ENCODE results near the gene GAD2. TPM values are rescaled to one million over a fixed set of nuclear protein-coding genes. Genes with fewer than 3 reads are reported as not detected.

The GAD2 gene
- total RNA-seq, 1 experiment from 2014 or later = not detected

DNA sequence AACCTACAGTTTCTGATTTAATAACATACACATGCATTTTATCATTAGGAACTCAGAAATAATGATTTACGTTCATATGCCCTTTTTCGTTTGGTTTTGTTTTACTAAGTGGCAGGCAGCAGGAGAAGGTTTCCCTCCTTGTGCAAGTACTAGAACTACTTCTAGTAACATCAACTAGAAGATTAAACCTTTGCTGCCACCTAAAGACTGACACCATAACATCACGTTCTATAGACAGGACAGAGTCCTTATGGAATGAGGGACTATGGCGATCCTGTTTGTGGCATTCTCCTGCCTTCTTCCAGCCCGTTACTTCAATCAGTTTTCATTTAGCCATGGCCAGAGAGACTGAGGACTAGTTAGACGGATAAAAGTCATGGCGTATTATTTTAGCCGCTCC lies 53.2 kb downstream of the GAD2 start:
- in situ Hi-C loops (cut with HindIII; ENCODE audit: low pct_unique_long_range_greater_than_20kb, low sequenced_read_pairs) (no loop called here), intact Hi-C loops (cut with micrococcal nuclease; ENCODE audit: unreplicated experiment) (loop anchor here (2.0 to 5.0 kb wide), 2 partner anchors 391 to 542 kb away; no protein-coding TSS in a partner anchor)
- TF ChIP-seq TCF7L2 (IDR thresholded peaks at IDR 0.05; ENCODE audit: low read depth, low read length) (no peak), SIN3A (IDR thresholded peaks at IDR 0.05; ENCODE audit: borderline replicate concordance, insufficient read depth, low read depth, low read length) (no peak), CTCF (IDR thresholded peaks at IDR 0.05) (peak; percentile 38; the same call in 1 of the 2 replicates), POLR2AphosphoS5 (IDR thresholded peaks at IDR 0.05; ENCODE audit: low read depth, low read length) (no peak)
- TF ChIP-seq, protein P1, sequence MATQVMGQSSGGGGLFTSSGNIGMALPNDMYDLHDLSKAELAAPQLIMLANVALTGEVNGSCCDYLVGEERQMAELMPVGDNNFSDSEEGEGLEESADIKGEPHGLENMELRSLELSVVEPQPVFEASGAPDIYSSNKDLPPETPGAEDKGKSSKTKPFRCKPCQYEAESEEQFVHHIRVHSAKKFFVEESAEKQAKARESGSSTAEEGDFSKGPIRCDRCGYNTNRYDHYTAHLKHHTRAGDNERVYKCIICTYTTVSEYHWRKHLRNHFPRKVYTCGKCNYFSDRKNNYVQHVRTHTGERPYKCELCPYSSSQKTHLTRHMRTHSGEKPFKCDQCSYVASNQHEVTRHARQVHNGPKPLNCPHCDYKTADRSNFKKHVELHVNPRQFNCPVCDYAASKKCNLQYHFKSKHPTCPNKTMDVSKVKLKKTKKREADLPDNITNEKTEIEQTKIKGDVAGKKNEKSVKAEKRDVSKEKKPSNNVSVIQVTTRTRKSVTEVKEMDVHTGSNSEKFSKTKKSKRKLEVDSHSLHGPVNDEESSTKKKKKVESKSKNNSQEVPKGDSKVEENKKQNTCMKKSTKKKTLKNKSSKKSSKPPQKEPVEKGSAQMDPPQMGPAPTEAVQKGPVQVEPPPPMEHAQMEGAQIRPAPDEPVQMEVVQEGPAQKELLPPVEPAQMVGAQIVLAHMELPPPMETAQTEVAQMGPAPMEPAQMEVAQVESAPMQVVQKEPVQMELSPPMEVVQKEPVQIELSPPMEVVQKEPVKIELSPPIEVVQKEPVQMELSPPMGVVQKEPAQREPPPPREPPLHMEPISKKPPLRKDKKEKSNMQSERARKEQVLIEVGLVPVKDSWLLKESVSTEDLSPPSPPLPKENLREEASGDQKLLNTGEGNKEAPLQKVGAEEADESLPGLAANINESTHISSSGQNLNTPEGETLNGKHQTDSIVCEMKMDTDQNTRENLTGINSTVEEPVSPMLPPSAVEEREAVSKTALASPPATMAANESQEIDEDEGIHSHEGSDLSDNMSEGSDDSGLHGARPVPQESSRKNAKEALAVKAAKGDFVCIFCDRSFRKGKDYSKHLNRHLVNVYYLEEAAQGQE (IDR thresholded peaks at IDR 0.05; ENCODE audit: insufficient read depth in 1 of 2, low read depth in 2 of 2, low read length in 1 of 2) = no peak
- Histone ChIP-seq H3K4me1 (ENCODE audit: control insufficient read depth, insufficient read depth, low read length) (peaks cover 3% of the 10 kb centered on the region; the same call in 1 of the 2 replicates), H3K27me3 (ENCODE audit: control insufficient read depth, insufficient read depth, low read length) (no peaks in the 10 kb centered on the region), H3K9me3 (ENCODE audit: control insufficient read depth, insufficient read depth, low read depth, low read length) (no peaks in the 10 kb centered on the region), H3K27ac (ENCODE audit: low read length) (no peak overlapping the region), H3K4me3 (ENCODE audit: low read depth in 2 of 2, low read length in 2 of 2) (no peak overlapping the region), H3K36me3 (ENCODE audit: control insufficient read depth, insufficient read depth, low read length) (no peaks in the 10 kb centered on the region)
- ATAC-seq = peak; percentile 77
- DNase-seq (ENCODE audit: low read depth, low spot score) = peak; percentile 13
- CTCF ChIA-PET = no interaction called here
- POLR2A ChIA-PET = no interaction called here
- no TSS peak for BruUV-seq (replicated peaks)

DNA sequence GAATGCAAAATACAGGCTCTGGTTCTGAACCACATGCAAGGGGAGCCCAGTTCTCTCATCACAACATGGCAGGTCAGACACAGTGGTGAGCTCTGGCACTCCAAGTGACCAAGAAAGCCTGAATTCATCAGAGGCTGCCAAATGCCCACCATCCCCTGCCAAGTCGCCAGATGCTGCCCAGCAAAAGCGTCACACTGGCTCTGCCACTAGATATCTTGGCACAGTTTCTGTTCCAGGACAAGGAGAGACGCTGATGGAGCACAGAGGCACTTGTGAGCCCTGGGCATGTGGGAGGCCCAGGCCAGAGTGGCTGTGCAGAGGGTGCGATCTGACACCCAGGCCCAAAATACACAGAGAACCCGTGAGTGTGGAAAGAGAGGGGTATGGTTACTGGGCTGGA lies 57.8 kb downstream of the GAD2 start:
- Histone ChIP-seq H3K36me3 (ENCODE audit: control insufficient read depth, insufficient read depth, low read length) (no peaks in the 10 kb centered on the region), H3K27ac (ENCODE audit: low read length) (no peak overlapping the region), H3K9me3 (ENCODE audit: control insufficient read depth, insufficient read depth, low read depth, low read length) (no peaks in the 10 kb centered on the region), H3K4me3 (ENCODE audit: low read depth in 2 of 2, low read length in 2 of 2) (no peak overlapping the region), H3K4me1 (ENCODE audit: control insufficient read depth, insufficient read depth, low read length) (peaks cover under 1% of the 10 kb centered on the region; the same call in 1 of the 2 replicates), H3K27me3 (ENCODE audit: control insufficient read depth, insufficient read depth, low read length) (no peaks in the 10 kb centered on the region)
- no TSS peak for BruUV-seq (replicated peaks)
- ATAC-seq = no peak
- DNase-seq (ENCODE audit: low read depth, low spot score) = no peak
- ChIA-PET CTCF (no interaction called here), POLR2A (no interaction called here)
- TF ChIP-seq, protein P1 (IDR thresholded peaks at IDR 0.05; ENCODE audit: insufficient read depth in 1 of 2, low read depth in 2 of 2, low read length in 1 of 2) = no peak
- TF ChIP-seq TCF7L2 (IDR thresholded peaks at IDR 0.05; ENCODE audit: low read depth, low read length) (no peak), POLR2AphosphoS5 (IDR thresholded peaks at IDR 0.05; ENCODE audit: low read depth, low read length) (no peak), SIN3A (IDR thresholded peaks at IDR 0.05; ENCODE audit: borderline replicate concordance, insufficient read depth, low read depth, low read length) (no peak), CTCF (IDR thresholded peaks at IDR 0.05) (no peak)
- in situ Hi-C loops (cut with HindIII; ENCODE audit: low pct_unique_long_range_greater_than_20kb, low sequenced_read_pairs) = no loop called here
- intact Hi-C loops (cut with micrococcal nuclease; ENCODE audit: unreplicated experiment) = no loop called here
